ENCODE measurements around the gene EGR4. TPM values are rescaled to one million over a fixed set of nuclear protein-coding genes. Genes with fewer than 3 reads are reported as not detected.

EGR4 gene
- total RNA-seq, 2 donors from 2014 or later: not detected

- Histone ChIP-seq H3K9me3 (no peaks in the 10 kb centered on the region), H3K27me3 (replicated peaks; ENCODE audit: insufficient read depth) (peaks cover 25% of the 10 kb centered on the region)
- no peak for ATAC-seq (ENCODE audit: insufficient number of reproducible peaks, low FRiP score, low read depth)
Measured at GRCh38 chr2:73295751-73296400, 2.5 kb upstream of the EGR4 start.

GRCh38 chr2:73294239-73294638 is 891 bp upstream of the EGR4 start:
- Histone ChIP-seq H3K36me3 (no peaks in the 10 kb centered on the region), H3K27ac (no peak overlapping the region), H3K27me3 (replicated peaks; ENCODE audit: insufficient read depth) (peaks cover 25% of the 10 kb centered on the region), H3K4me1 (ENCODE audit: control insufficient read depth in 1 of 2, low read depth in 2 of 2) (peaks cover 10 to 22% of the 10 kb centered on the region in 2 donors), H3K4me3 (no peak overlapping the region), H3K9me3 (no peaks in the 10 kb centered on the region)
- TF ChIP-seq CTCF (IDR thresholded peaks at IDR 0.05): no peak
- no peak for DNase-seq (ENCODE audit: low spot score)
- no peak for ATAC-seq (ENCODE audit: insufficient number of reproducible peaks, low FRiP score, low read depth)

More at GRCh38 chr2:73295751-73296400, 2.5 kb upstream of the EGR4 start:
- DNase-seq (ENCODE audit: low spot score): no peak
- Histone ChIP-seq H3K4me3 (no peak overlapping the region), H3K36me3 (no peaks in the 10 kb centered on the region), H3K4me1 (ENCODE audit: control insufficient read depth in 1 of 2, low read depth in 2 of 2) (peaks cover 10 to 22% of the 10 kb centered on the region in 2 donors), H3K27ac (no peak overlapping the region)
- TF ChIP-seq CTCF (IDR thresholded peaks at IDR 0.05): no peak

GRCh38 chr2:73292906-73293533 is 328 bp downstream of the EGR4 start:
- DNase-seq (ENCODE audit: low spot score): no peak
- peaks cover 25% of the 10 kb centered on the region for H3K27me3 ChIP-seq (replicated peaks; ENCODE audit: insufficient read depth)
- ATAC-seq (ENCODE audit: insufficient number of reproducible peaks, low FRiP score, low read depth): no peak
- peak overlapping the region; percentile 69 for H3K4me3 ChIP-seq
- H3K36me3 ChIP-seq: no peaks in the 10 kb centered on the region
- TF ChIP-seq CTCF (IDR thresholded peaks at IDR 0.05): no peak
- H3K9me3 ChIP-seq: no peaks in the 10 kb centered on the region
- peaks cover 10 to 22% of the 10 kb centered on the region in 2 donors for H3K4me1 ChIP-seq (ENCODE audit: control insufficient read depth in 1 of 2, low read depth in 2 of 2)
- H3K27ac ChIP-seq: peak overlapping the region in 1 of 2 donors; percentile 34

GRCh38 chr2:73292316-73292905 is 937 bp downstream of the EGR4 start:
- H3K4me1 ChIP-seq (ENCODE audit: control insufficient read depth in 1 of 2, low read depth in 2 of 2): peaks cover 10 to 22% of the 10 kb centered on the region in 2 donors
- TF ChIP-seq CTCF (IDR thresholded peaks at IDR 0.05): no peak
- no peak for ATAC-seq (ENCODE audit: insufficient number of reproducible peaks, low FRiP score, low read depth)
- no peak for DNase-seq (ENCODE audit: low spot score)
- H3K4me3 ChIP-seq: no peak overlapping the region
- H3K9me3 ChIP-seq: no peaks in the 10 kb centered on the region
- H3K27me3 ChIP-seq (replicated peaks; ENCODE audit: insufficient read depth): peaks cover 25% of the 10 kb centered on the region
- no peaks in the 10 kb centered on the region for H3K36me3 ChIP-seq
- H3K27ac ChIP-seq: no peak overlapping the region

All from thoracic aorta (tissue), 2 donors.